ENCODE data around the gene AACS. TPM values are rescaled to one million over a fixed set of nuclear protein-coding genes. Genes with fewer than 3 reads are reported as not detected.

AACS gene
- total and polyA plus RNA-seq, 2 of the 8 experiments (the other 6 are each of a cell fraction or from before 2014, with no cell fraction given) = 51.9 to 52.4 TPM

DNA sequence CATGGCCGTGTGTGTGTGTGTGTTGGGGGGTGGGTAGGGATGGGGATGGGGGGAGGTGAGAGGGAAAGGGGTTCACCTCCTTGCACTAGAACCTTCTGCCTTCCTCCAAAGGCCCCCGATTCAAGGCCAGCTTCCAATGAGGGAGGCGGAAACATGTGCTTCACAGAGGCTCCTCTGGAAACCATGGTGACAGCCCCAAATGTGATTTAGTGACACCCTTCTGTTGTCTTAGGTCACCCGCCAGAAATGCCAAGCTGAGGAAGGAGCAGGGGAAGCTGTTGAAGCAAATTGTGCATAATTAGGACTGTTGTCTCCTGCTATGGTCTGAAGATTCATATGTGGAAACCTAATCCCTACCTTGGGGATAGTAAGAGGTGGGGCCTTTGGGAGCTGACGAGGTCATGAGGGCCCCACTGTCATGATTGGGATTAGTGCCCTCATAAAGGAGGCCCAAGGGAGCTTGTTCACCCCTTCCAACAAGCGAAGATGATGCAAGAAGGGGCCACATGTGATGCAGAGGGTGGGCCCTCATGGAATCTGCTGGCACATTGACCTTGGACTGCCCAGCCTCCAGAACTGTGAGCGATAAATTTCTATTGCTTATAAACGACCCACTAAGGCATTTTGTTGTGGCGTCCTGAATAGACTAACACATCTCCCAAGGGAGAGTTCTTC, 95.2 kb downstream of the AACS start:
- POLR2A ChIA-PET (ENCODE audit: partially characterized antibody) = interaction anchor here (1.0 kb wide), 1 partner anchor 28 kb away, joined by 3 read pairs; no protein-coding TSS in a partner anchor
- Histone ChIP-seq H3K4me1 (replicated peaks in 1 of 4; ENCODE audit: control insufficient read depth in 3 of 4, insufficient read depth in 4 of 4, low read length in 3 of 4) (no peaks in the 10 kb centered on the region), H4K91ac (replicated peaks; ENCODE audit: insufficient read length, low read length) (no peak overlapping the region), H2AFZ (ENCODE audit: low read length) (no peak overlapping the region), H3K4me3 (ENCODE audit: extremely low read depth in 1 of 4, insufficient read depth in 2 of 4, low read depth in 3 of 4, low read length in 4 of 4) (no peak overlapping the region), H2BK120ac (replicated peaks; ENCODE audit: low read depth, low read length) (no peak overlapping the region), H3K14ac (ENCODE audit: insufficient read length) (no peak overlapping the region), H3K27me3 (replicated peaks in 1 of 4; ENCODE audit: control insufficient read depth in 3 of 4, extremely low read depth in 1 of 4, insufficient read depth in 3 of 4, low read length in 3 of 4) (no peaks in the 10 kb centered on the region), H2BK15ac (ENCODE audit: low read length) (no peak overlapping the region), H3K9ac (replicated peaks in 1 of 4; ENCODE audit: extremely low read depth in 1 of 4, low read depth in 3 of 4, low read length in 3 of 4) (no peak overlapping the region; a peak in 1 of 7 replicates), H4K20me1 (replicated peaks in 1 of 2; ENCODE audit: control insufficient read depth in 1 of 2, insufficient read depth in 2 of 2, low read length in 2 of 2) (no peaks in the 10 kb centered on the region), H3K23ac (ENCODE audit: insufficient read length) (no peak overlapping the region), H2BK20ac (ENCODE audit: low read length) (no peak overlapping the region), H3K79me2 (ENCODE audit: control insufficient read depth in 1 of 2, insufficient read depth in 2 of 2, low read length in 2 of 2) (no peaks in the 10 kb centered on the region), H2AK5ac (ENCODE audit: low read depth, low read length) (no peak overlapping the region), H3K4ac (replicated peaks; ENCODE audit: insufficient read length, low read depth, low read length) (no peak overlapping the region), H2BK12ac (ENCODE audit: low read depth, low read length) (no peak overlapping the region), H3K4me2 (ENCODE audit: insufficient read depth in 1 of 2, low read depth in 2 of 2, low read length in 2 of 2) (no peak overlapping the region), H2BK5ac (ENCODE audit: low read depth, low read length) (no peak overlapping the region), H3K27ac (ENCODE audit: low read depth, low read length) (no peak overlapping the region), H4K5ac (ENCODE audit: insufficient read length, low read depth, low read length) (no peak overlapping the region), H3K18ac (ENCODE audit: extremely low read depth, low read length) (no peak overlapping the region), H3K9me3 (ENCODE audit: insufficient read depth in 2 of 2, low read depth in 1 of 2, low read length in 1 of 2) (no peaks in the 10 kb centered on the region), H3K36me3 (ENCODE audit: control insufficient read depth in 2 of 4, insufficient read depth in 4 of 4, low read length in 3 of 4) (no peaks in the 10 kb centered on the region), H3K79me1 (ENCODE audit: low read depth, low read length) (no peaks in the 10 kb centered on the region; the same call in 1 of the 2 replicates), H3K56ac (replicated peaks; ENCODE audit: insufficient read length, low read depth, low read length) (no peak overlapping the region), H3K23me2 (ENCODE audit: low read depth, low read length) (no peaks in the 10 kb centered on the region), H4K8ac (ENCODE audit: extremely low read depth, insufficient read depth, low read length) (no peak overlapping the region)
- FAIRE-seq (no peak), DNase-seq (ENCODE audit: low read depth in 1 of 2, low spot score in 2 of 2) (no peak)
- no peak for TF ChIP-seq BRCA1 (IDR thresholded peaks at IDR 0.05; ENCODE audit: low read depth, low read length)
- 88% methylated on average over 7 of the region's 9 CpGs; no CpG with 5 or more reads in 1 of the 2 experiments for WGBS, 2 experiments (ENCODE audit: extremely low coverage in 1 of 2, insufficient coverage in 1 of 2, insufficient read length in 1 of 2, insufficient replicate concordance in 2 of 2, low coverage in 1 of 2, low lambda C conversion rate in 2 of 2, missing lambda C conversion rate in 1 of 2)
- CTCF ChIA-PET (ENCODE audit: partially characterized antibody) = interaction anchor here (0.6 kb wide), 1 partner anchor 619 kb away, joined by 3 read pairs; no protein-coding TSS in a partner anchor

Measured in H1 (cell line).